ENCODE measurements around the gene PYM1.

PYM1 gene

DNA sequence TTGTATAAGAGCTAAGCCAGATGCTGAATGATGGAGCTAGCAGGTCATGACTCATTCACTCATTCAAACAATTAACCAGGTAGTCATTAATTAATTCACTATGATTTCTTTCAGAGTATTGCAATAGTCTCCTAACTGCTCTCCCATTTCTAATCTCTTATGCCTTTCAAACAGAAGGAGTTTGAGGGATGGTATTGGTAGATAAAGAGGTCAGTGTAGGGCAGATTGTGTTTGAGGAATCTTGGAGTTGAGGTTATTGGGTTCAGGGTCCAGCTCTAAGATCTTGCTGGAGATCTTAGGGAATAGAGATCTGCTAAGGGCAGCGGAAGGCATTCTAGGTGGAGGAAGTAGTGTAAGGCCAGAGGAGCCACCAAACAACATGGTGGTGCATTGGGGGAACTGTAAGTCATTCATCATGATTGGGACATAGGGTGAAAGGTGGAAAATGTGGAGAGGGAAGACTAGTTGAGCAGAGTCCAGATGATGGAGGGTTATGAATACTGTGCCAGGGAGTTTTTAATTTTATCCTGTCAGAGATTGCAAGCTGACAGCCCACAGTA lies 15.0 kb upstream of the PYM1 start (continued):
- TF ChIP-seq HOXC10 (CRISPR knock-in tag; IDR thresholded peaks at IDR 0.05) (no peak), ZNF529 (tag by site-specific recombination; IDR thresholded peaks at IDR 0.05; ENCODE audit: insufficient replicate concordance) (no peak), ZNF274 (IDR thresholded peaks at IDR 0.05; ENCODE audit: low read length) (no peak), ZNF274 (tag by site-specific recombination; IDR thresholded peaks at IDR 0.05; ENCODE audit: borderline replicate concordance) (no peak), ZNF571 (tag by site-specific recombination; IDR thresholded peaks at IDR 0.05) (no peak), ZNF585B (tag by site-specific recombination; IDR thresholded peaks at IDR 0.05) (no peak), ZBTB20 (tag by site-specific recombination; IDR thresholded peaks at IDR 0.05) (no peak)

DNA sequence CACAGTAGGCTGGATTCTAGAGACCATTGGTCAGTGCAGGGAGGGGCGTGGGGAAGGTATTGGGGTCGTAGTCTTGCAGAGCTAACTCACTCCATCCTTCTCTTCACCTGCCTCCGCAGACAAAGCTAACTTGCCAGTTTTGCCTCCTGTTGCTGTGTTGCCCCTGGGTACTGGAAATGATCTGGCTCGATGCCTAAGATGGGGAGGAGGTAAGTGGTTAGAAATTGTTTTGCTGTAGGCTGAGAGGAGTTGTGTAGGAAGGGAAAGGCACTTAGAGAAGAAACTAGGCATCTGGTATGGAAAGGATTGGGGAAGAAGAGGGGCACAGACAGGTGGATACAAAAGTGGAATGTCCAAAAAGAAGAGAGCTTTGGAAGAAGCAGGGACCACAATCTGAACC lies 14.4 kb upstream of the PYM1 start:
- H3K27ac ChIP-seq (ENCODE audit: extremely low read depth, low read depth, low read length): no peak overlapping the region
- no peaks in the 10 kb centered on the region for H3K9me3 ChIP-seq (ENCODE audit: control insufficient read depth, insufficient read depth, low read depth, low read length)
- ChIA-PET CTCF (interaction anchor here (0.9 to 2.6 kb wide), 6 partner anchors 9 to 203 kb away, joined by 3 to 21 read pairs (median 4); no protein-coding TSS in a partner anchor), POLR2A (no interaction called here)
- TF ChIP-seq ZFHX2 (tag by site-specific recombination; conservative IDR thresholded peaks at IDR 0.05) (peak; percentile 78), SCRT2 (tag by site-specific recombination; IDR thresholded peaks at IDR 0.05) (no peak), EGR2 (tag by site-specific recombination; IDR thresholded peaks at IDR 0.05; ENCODE audit: low read depth) (peak; percentile 86), ZNF610 (tag by site-specific recombination; IDR thresholded peaks at IDR 0.05; ENCODE audit: borderline replicate concordance) (no peak), ZNF302 (tag by site-specific recombination; IDR thresholded peaks at IDR 0.05; ENCODE audit: low read depth) (no peak), ZNF843 (tag by site-specific recombination; IDR thresholded peaks at IDR 0.05) (no peak), ZNF121 (tag by site-specific recombination; IDR thresholded peaks at IDR 0.05) (no peak)
- TF ChIP-seq, protein P1, sequence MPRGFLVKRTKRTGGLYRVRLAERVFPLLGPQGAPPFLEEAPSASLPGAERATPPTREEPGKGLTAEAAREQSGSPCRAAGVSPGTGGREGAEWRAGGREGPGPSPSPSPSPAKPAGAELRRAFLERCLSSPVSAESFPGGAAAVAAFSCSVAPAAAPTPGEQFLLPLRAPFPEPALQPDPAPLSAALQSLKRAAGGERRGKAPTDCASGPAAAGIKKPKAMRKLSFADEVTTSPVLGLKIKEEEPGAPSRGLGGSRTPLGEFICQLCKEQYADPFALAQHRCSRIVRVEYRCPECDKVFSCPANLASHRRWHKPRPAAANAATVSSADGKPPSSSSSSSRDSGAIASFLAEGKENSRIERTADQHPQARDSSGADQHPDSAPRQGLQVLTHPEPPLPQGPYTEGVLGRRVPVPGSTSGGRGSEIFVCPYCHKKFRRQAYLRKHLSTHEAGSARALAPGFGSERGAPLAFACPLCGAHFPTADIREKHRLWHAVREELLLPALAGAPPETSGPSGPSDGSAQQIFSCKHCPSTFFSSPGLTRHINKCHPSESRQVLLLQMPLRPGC (tag by site-specific recombination; IDR thresholded peaks at IDR 0.05): no peak
- TF ChIP-seq, protein P2, sequence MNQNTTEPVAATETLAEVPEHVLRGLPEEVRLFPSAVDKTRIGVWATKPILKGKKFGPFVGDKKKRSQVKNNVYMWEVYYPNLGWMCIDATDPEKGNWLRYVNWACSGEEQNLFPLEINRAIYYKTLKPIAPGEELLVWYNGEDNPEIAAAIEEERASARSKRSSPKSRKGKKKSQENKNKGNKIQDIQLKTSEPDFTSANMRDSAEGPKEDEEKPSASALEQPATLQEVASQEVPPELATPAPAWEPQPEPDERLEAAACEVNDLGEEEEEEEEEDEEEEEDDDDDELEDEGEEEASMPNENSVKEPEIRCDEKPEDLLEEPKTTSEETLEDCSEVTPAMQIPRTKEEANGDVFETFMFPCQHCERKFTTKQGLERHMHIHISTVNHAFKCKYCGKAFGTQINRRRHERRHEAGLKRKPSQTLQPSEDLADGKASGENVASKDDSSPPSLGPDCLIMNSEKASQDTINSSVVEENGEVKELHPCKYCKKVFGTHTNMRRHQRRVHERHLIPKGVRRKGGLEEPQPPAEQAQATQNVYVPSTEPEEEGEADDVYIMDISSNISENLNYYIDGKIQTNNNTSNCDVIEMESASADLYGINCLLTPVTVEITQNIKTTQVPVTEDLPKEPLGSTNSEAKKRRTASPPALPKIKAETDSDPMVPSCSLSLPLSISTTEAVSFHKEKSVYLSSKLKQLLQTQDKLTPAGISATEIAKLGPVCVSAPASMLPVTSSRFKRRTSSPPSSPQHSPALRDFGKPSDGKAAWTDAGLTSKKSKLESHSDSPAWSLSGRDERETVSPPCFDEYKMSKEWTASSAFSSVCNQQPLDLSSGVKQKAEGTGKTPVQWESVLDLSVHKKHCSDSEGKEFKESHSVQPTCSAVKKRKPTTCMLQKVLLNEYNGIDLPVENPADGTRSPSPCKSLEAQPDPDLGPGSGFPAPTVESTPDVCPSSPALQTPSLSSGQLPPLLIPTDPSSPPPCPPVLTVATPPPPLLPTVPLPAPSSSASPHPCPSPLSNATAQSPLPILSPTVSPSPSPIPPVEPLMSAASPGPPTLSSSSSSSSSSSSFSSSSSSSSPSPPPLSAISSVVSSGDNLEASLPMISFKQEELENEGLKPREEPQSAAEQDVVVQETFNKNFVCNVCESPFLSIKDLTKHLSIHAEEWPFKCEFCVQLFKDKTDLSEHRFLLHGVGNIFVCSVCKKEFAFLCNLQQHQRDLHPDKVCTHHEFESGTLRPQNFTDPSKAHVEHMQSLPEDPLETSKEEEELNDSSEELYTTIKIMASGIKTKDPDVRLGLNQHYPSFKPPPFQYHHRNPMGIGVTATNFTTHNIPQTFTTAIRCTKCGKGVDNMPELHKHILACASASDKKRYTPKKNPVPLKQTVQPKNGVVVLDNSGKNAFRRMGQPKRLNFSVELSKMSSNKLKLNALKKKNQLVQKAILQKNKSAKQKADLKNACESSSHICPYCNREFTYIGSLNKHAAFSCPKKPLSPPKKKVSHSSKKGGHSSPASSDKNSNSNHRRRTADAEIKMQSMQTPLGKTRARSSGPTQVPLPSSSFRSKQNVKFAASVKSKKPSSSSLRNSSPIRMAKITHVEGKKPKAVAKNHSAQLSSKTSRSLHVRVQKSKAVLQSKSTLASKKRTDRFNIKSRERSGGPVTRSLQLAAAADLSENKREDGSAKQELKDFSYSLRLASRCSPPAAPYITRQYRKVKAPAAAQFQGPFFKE (tag by site-specific recombination; IDR thresholded peaks at IDR 0.05; ENCODE audit: borderline replicate concordance): no peak
- TF ChIP-seq, protein P3, sequence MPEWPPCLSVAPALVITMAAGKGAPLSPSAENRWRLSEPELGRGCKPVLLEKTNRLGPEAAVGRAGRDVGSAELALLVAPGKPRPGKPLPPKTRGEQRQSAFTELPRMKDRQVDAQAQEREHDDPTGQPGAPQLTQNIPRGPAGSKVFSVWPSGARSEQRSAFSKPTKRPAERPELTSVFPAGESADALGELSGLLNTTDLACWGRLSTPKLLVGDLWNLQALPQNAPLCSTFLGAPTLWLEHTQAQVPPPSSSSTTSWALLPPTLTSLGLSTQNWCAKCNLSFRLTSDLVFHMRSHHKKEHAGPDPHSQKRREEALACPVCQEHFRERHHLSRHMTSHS (tag by site-specific recombination; IDR thresholded peaks at IDR 0.05): no peak
- H3K4me1 ChIP-seq (ENCODE audit: control insufficient read depth, insufficient read depth, low read length): no peaks in the 10 kb centered on the region
- no peaks in the 10 kb centered on the region for H3K36me3 ChIP-seq (ENCODE audit: control insufficient read depth in 2 of 2, insufficient read depth in 1 of 2, low read length in 2 of 2)
- no peak overlapping the region for H3K4me3 ChIP-seq (ENCODE audit: low read depth, low read length)
